ENCODE measurements around the gene OSGIN1. TPM values are rescaled to one million over a fixed set of nuclear protein-coding genes. Genes with fewer than 3 reads are reported as not detected.

The OSGIN1 gene
- total RNA-seq, 1 donor from 2014 or later = 9.8 TPM

GRCh38 chr16:83915081-83915480 lies 38.0 kb upstream of the OSGIN1 start:
- no peak for TF ChIP-seq CTCF (IDR thresholded peaks at IDR 0.05)
- H3K9me3 ChIP-seq = no peaks in the 10 kb centered on the region
- H3K27me3 ChIP-seq (ENCODE audit: low read depth) = no peaks in the 10 kb centered on the region
- DNase-seq (no peak), ATAC-seq (peak in 1 of 2 donors; percentile 14)
- peaks cover 87% of the 10 kb centered on the region for H3K36me3 ChIP-seq
- H3K4me3 ChIP-seq = no peak overlapping the region
- no peak overlapping the region for H3K27ac ChIP-seq
- peaks cover 4% of the 10 kb centered on the region for H3K4me1 ChIP-seq
- intact Hi-C loops (cut with DNase I) = no loop called here

GRCh38 chr16:83915491-83915890 lies 37.5 kb upstream of the OSGIN1 start:
- H3K27ac ChIP-seq = no peak overlapping the region
- no peak for TF ChIP-seq CTCF (IDR thresholded peaks at IDR 0.05)
- H3K4me1 ChIP-seq = peaks cover 4% of the 10 kb centered on the region
- no peaks in the 10 kb centered on the region for H3K9me3 ChIP-seq
- H3K27me3 ChIP-seq (ENCODE audit: low read depth) = no peaks in the 10 kb centered on the region
- H3K4me3 ChIP-seq = no peak overlapping the region
- peaks cover 87% of the 10 kb centered on the region for H3K36me3 ChIP-seq
- intact Hi-C loops (cut with DNase I) = no loop called here
- ATAC-seq (no peak), DNase-seq (no peak)

- peaks cover 4% of the 10 kb centered on the region for H3K4me1 ChIP-seq
- no peak for TF ChIP-seq CTCF (IDR thresholded peaks at IDR 0.05)
Observed at GRCh38 chr16:83917152-83918120, 35.6 kb upstream of the OSGIN1 start.

GRCh38 chr16:83920894-83921491 lies 32.0 kb upstream of the OSGIN1 start:
- H3K4me3 ChIP-seq = no peak overlapping the region
- DNase-seq (no peak), ATAC-seq (no peak)
- H3K4me1 ChIP-seq = no peaks in the 10 kb centered on the region
- no peaks in the 10 kb centered on the region for H3K9me3 ChIP-seq
- peaks cover 46% of the 10 kb centered on the region for H3K36me3 ChIP-seq
- no peak overlapping the region for H3K27ac ChIP-seq
- intact Hi-C loops (cut with DNase I) = no loop called here
- no peaks in the 10 kb centered on the region for H3K27me3 ChIP-seq (ENCODE audit: low read depth)
- TF ChIP-seq CTCF (IDR thresholded peaks at IDR 0.05) = no peak

More at GRCh38 chr16:83917152-83918120, 35.6 kb upstream of the OSGIN1 start:
- intact Hi-C loops (cut with DNase I) = no loop called here
- DNase-seq (no peak), ATAC-seq (no peak)
- Histone ChIP-seq H3K27ac (no peak overlapping the region), H3K4me3 (no peak overlapping the region), H3K27me3 (ENCODE audit: low read depth) (no peaks in the 10 kb centered on the region), H3K9me3 (no peaks in the 10 kb centered on the region), H3K36me3 (peaks cover 69% of the 10 kb centered on the region)

GRCh38 chr16:83923581-83924365 lies 29.3 kb upstream of the OSGIN1 start:
- DNase-seq (no peak), ATAC-seq (no peak)
- Histone ChIP-seq H3K4me1 (peaks cover 9% of the 10 kb centered on the region), H3K27me3 (ENCODE audit: low read depth) (no peaks in the 10 kb centered on the region), H3K9me3 (no peaks in the 10 kb centered on the region), H3K4me3 (no peak overlapping the region), H3K36me3 (peaks cover 29% of the 10 kb centered on the region), H3K27ac (no peak overlapping the region)
- intact Hi-C loops (cut with DNase I) = no loop called here
- TF ChIP-seq CTCF (IDR thresholded peaks at IDR 0.05) = no peak

Data from lower lobe of right lung (tissue), 2 donors.